ENCODE results near the gene CRTC3.

GRCh38 chr15:90523373-90523772, 6.3 kb upstream of the CRTC3 start:
- TF ChIP-seq CTCF (IDR thresholded peaks at IDR 0.05) = no peak
- TF ChIP-seq TCF7L2 (IDR thresholded peaks at IDR 0.05; ENCODE audit: low read depth, low read length) = no peak
- no peak for TF ChIP-seq POLR2AphosphoS5 (IDR thresholded peaks at IDR 0.05; ENCODE audit: low read depth, low read length)
- TF ChIP-seq SIN3A (IDR thresholded peaks at IDR 0.05; ENCODE audit: borderline replicate concordance, insufficient read depth, low read depth, low read length) = no peak

Data from Panc1 (cell line).